RWPE1 (cell line): ENCODE data around the gene BST1.

Source experiments
- CTCF ChIA-PET: fragments of 350-600 bp; sonication (Branson Sonifier 250); formaldehyde crosslinking; extraction: SDS; loops from one replicate; lab custom pipeline; 2021; lab: Yijun Ruan, JAX
- POLR2A ChIA-PET: fragments of 400-600 bp; formaldehyde crosslinking; extraction: SDS; loops from one replicate; lab custom pipeline; 2020; ENCODE audit warnings: antibody characterized with exemption; ENCODE audit not compliant: low non-redundant PET; lab: Yijun Ruan, JAX
- DNase-seq: peaks from one replicate; pipeline ENCODE4 v3.0.0; 2012; ENCODE audit warnings: low spot score
- H3K27ac ChIP-seq: fragments of 450-650 bp; 2 replicates; pipeline ENCODE4 v1.5.1; 2017
- TF ChIP-seq, protein P1 (sequence below): fragments of 450-650 bp; conservative IDR thresholded peaks from 2 replicates; pipeline ENCODE4 v1.5.1; 2017; ENCODE audit warnings: low read depth, mild to moderate bottlenecking

Gene BST1

DNA sequence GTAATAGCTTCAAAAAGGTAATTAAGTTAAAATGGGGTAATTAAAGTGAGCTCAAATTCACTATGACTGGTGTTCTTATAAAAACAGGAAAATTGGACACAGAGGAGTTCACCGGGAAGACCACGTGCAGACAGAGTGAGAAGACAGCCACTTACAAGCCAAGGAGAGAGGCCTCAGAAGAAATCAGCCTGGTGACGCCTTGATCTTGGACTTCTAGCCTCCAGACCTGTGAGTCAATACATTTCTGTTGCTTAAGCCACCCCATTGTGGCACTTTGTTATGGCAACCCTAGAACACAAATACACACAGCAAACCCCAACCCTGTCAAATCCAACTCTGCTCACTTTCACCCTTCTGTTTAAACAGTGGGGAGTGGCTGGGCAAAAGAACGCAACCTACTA lies 71.2 kb downstream of the BST1 start:
- POLR2A ChIA-PET, result no interaction called here
- DNase-seq, result no peak
- H3K27ac ChIP-seq, result no peak overlapping the region
- TF ChIP-seq, protein P1, sequence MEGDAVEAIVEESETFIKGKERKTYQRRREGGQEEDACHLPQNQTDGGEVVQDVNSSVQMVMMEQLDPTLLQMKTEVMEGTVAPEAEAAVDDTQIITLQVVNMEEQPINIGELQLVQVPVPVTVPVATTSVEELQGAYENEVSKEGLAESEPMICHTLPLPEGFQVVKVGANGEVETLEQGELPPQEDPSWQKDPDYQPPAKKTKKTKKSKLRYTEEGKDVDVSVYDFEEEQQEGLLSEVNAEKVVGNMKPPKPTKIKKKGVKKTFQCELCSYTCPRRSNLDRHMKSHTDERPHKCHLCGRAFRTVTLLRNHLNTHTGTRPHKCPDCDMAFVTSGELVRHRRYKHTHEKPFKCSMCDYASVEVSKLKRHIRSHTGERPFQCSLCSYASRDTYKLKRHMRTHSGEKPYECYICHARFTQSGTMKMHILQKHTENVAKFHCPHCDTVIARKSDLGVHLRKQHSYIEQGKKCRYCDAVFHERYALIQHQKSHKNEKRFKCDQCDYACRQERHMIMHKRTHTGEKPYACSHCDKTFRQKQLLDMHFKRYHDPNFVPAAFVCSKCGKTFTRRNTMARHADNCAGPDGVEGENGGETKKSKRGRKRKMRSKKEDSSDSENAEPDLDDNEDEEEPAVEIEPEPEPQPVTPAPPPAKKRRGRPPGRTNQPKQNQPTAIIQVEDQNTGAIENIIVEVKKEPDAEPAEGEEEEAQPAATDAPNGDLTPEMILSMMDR, result no peak
- CTCF ChIA-PET, result no interaction called here

DNA sequence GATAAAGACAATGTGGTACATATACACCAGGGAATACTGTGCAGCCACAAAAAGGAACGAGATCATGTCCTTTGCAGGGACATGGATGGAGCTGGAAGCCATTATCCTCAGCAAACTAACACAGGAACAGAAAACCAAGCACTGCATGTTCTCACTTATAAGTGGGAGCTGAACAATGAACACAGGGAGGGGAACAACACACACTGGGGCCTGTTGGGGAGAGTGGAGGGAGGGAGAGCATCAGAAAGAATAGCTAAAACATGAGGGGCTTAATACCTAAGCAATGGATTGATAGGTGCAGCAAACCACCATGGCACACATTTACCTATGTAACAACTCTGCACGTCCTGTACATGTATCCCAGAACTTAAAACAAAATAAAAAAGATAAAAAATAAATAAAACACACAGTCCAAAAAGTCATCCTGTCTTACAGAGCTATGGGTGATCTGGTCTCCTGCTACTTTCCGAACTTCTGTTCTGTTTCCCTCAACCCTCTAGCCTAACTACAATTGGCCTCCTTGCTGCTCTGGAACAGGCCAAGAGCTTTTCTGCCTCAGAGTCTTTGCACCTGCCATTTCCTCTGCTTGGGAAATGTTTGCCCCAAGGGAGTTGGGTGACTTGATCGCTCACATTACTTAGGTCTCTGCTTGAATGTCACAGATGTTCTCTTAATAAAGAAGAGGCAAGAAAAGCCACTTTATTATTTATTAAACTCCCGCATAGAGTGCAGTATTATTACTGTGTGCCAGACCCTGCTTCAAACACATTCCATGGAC lies 74.2 kb downstream of the BST1 start:
- POLR2A ChIA-PET, result no interaction called here
- DNase-seq, result no peak
- CTCF ChIA-PET, result no interaction called here
- TF ChIP-seq, protein P1, result no peak
- no peak overlapping the region for H3K27ac ChIP-seq

DNA sequence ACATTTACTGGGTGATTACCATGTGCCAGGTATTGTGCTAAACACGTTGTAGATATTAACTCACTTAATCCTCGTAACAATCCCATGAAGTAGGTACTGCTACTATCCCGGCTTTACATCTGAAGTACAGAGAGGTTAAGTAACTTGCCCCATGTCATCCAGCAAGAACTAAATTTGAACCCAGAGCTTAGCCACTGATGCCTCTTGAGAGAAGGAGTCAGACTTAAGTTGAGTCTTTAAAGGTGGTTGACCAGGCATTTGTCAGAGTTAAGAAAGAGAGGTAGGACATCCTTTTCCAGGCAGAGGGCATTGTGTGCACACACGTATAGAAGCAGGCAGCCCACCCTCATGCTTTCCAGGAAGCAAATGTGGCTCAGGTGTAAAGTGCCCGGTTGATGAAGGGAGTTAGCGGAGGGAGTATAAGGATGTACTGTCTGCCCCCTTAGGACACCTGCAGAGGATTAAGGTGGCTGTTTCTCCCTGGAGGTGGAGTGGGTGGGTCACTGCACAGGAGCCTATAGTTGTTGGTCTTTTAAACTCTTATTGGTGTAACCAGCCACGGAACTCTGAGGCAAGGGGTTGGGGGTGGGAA lies 74.9 kb downstream of the BST1 start:
- ChIA-PET CTCF (no interaction called here), POLR2A (no interaction called here)
- H3K27ac ChIP-seq, result no peak overlapping the region
- TF ChIP-seq, protein P1, result no peak
- no peak for DNase-seq

DNA sequence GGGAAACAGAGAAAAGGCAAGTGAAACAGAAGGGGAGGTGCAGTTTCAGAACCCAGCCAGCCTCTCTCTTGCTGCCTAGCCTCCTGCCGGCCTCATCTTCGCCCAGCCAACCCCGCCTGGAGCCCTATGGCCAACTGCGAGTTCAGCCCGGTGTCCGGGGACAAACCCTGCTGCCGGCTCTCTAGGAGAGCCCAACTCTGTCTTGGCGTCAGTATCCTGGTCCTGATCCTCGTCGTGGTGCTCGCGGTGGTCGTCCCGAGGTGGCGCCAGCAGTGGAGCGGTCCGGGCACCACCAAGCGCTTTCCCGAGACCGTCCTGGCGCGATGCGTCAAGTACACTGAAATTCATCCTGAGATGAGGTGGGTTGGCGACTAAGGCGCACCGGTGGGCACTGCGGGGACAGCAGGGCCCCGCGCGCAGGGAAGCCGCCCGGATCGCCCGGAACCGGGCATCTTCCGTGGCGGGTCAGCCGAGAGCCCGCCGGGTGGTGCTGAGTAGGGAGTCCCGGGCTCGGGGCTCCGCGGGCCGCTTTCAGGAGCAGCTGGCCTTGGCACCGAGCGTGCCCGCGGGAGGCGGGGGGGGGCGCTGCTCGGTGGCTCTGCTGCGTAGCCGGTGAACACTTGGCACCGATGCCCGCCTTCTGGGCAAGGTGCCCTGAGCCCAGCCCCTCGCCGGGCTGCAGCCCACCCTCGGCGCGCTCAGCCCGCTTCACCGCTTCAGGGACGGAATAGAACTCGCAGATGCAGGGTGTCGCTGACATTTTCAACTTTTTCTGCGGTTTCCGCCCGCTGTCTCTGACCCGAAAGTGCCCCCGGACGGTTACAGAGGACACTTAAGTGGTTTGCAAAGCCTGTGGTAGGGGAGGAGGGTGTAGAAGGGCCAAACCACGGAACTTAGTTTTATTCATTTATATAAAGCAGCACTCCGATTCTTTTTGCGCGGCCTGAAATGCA lies 75.7 kb downstream of the BST1 start, which contains the start of gene CD38:
CD38 (plus strand) TSS at position 40 of the 953 bp plus-strand sequence; CDS start at position 127, 87 bp downstream.
- TF ChIP-seq, protein P1, result no peak
- POLR2A ChIA-PET, result no interaction called here
- no peak for DNase-seq
- no peak within 1 kb of the TSS for H3K27ac ChIP-seq
- CTCF ChIA-PET, result no interaction called here

DNA sequence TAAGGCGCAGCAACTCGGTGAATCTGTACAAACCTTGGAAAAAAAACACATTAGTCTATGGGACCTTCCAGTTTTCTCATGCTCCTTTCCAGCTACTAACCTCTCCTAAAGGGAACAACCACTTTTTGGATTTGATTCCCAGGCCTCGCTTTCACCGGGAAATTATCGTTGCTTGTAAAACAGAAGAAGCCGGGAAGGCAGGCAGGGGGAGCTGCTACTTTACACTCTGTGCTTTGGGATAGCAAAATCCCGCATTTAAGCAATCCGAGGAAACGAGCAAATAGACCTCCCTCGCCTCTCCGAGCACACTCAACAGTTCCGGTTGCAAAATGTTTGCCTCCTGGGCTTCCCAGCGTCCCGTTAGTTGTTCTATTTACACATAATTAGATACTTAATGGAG lies 76.4 kb downstream of the BST1 start:
- TF ChIP-seq, protein P1, result peak; percentile 33
- POLR2A ChIA-PET, result no interaction called here
- DNase-seq, result no peak
- no peak overlapping the region for H3K27ac ChIP-seq
- CTCF ChIA-PET, result no interaction called here

DNA sequence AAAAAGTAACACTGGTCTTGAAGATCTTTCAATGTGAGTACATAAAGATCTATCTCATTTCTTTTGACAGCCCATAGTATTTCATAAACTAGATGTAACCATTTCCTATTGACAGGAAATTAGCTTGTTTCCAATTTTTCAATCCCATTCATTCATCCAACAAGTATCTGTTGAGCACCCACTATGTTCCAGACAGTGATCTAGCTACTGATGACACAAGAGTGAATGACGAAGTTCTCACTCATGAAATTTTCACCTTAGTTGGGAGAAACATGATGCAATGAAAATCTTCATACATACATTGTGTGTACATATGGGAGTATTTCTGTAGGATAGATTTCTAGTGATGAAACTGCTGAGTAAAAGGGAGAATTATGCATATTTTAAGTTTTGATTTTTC lies 76.9 kb downstream of the BST1 start:
- TF ChIP-seq, protein P1, result no peak
- POLR2A ChIA-PET, result no interaction called here
- CTCF ChIA-PET, result no interaction called here
- no peak for DNase-seq
- no peak overlapping the region for H3K27ac ChIP-seq
